Hippocampal formation (tissue), 2 donors: ENCODE measurements around the gene MGARP.
"Not testable (repeated sequence)": the region's sequence is repeated elsewhere in the genome, so short reads cannot be mapped to it uniquely, and the experiment has no call there.

Experiments used
- DNase-seq, 2 donors: peaks; one replicate each; lab custom pipeline; 2025; lab: John Stamatoyannopoulos, UW

MGARP gene

GRCh38 chr4:139295206-139295941 lies 15.3 kb upstream of the MGARP start:
- peak; percentile 92 to 94 for DNase-seq

- DNase-seq: no peak
These were observed 6.2 kb upstream of the MGARP start for GRCh38 chr4:139286186-139286698.

- DNase-seq: no peak
These were observed 2.7 kb upstream of the MGARP start for GRCh38 chr4:139282721-139283075.

- no peak for DNase-seq
These were observed 2.2 kb upstream of the MGARP start for GRCh38 chr4:139282065-139282720.

GRCh38 chr4:139278912-139279759 lies 889 bp downstream of the MGARP start:
- DNase-seq: no peak

- DNase-seq: no peak
These were observed 1.5 kb downstream of the MGARP start for GRCh38 chr4:139278485-139278884.

- no peak for DNase-seq
These were observed 4.7 kb downstream of the MGARP start for GRCh38 chr4:139275281-139275735.

GRCh38 chr4:139274790-139275189 lies 5.2 kb downstream of the MGARP start:
- no peak for DNase-seq

- DNase-seq: no peak
These were observed 6.2 kb downstream of the MGARP start for GRCh38 chr4:139273835-139274234.

- no peak for DNase-seq
These were observed 12.7 kb downstream of the MGARP start for GRCh38 chr4:139267301-139267700.

- peak in 1 of 2 donors; percentile 32 for DNase-seq
These were observed 13.3 kb downstream of the MGARP start for GRCh38 chr4:139266583-139267257.

- DNase-seq: no peak
These were observed 13.8 kb downstream of the MGARP start for GRCh38 chr4:139266208-139266582.

GRCh38 chr4:139265654-139266053 lies 14.4 kb downstream of the MGARP start:
- DNase-seq: no peak

GRCh38 chr4:139256349-139256748 lies 23.7 kb downstream of the MGARP start:
- DNase-seq: no peak

GRCh38 chr4:139255581-139255980 lies 24.4 kb downstream of the MGARP start:
- not testable (repeated sequence) for DNase-seq

- no peak for DNase-seq
These were observed 26.3 kb downstream of the MGARP start for GRCh38 chr4:139253713-139254112.

GRCh38 chr4:139253046-139253445 lies 27.0 kb downstream of the MGARP start:
- no peak for DNase-seq

- DNase-seq: no peak
These were observed 32.3 kb downstream of the MGARP start for GRCh38 chr4:139247700-139248238.

GRCh38 chr4:139247241-139247640 lies 32.8 kb downstream of the MGARP start:
- no peak for DNase-seq

GRCh38 chr4:139246166-139246565 lies 33.9 kb downstream of the MGARP start:
- no peak for DNase-seq

GRCh38 chr4:139245590-139245989 lies 34.4 kb downstream of the MGARP start:
- DNase-seq: no peak
